B cell (primary cell): ENCODE data around the gene ELP1.

Source experiments
- CTCF ChIP-seq: fragments of 200-600 bp; IDR thresholded peaks from one replicate; pipeline ENCODE4 v1.8.0; 2022; ENCODE audit warnings: antibody characterized with exemption, mild to moderate bottlenecking
- EZH2 ChIP-seq: IDR thresholded peaks from 2 replicates; pipeline ENCODE4 v1.6.1; 2012; ENCODE audit warnings: borderline replicate concordance, low read depth, mild to moderate bottlenecking, moderate library complexity, low read length; ENCODE audit not compliant: insufficient read depth, poor library complexity, severe bottlenecking

GRCh38 chr9:108830272-108830671 lies 103.7 kb downstream of the ELP1 start:
- TF ChIP-seq CTCF, result no peak
- TF ChIP-seq EZH2, result no peak
